ENCODE data around the gene NAA80. TPM values are rescaled to one million over a fixed set of nuclear protein-coding genes. Genes with fewer than 3 reads are reported as not detected.

Gene NAA80
- total and polyA plus RNA-seq, 2 of the 13 experiments (the other 11 are each of a cell fraction or from before 2014, with no cell fraction given), result 3.4 to 8.7 TPM

DNA sequence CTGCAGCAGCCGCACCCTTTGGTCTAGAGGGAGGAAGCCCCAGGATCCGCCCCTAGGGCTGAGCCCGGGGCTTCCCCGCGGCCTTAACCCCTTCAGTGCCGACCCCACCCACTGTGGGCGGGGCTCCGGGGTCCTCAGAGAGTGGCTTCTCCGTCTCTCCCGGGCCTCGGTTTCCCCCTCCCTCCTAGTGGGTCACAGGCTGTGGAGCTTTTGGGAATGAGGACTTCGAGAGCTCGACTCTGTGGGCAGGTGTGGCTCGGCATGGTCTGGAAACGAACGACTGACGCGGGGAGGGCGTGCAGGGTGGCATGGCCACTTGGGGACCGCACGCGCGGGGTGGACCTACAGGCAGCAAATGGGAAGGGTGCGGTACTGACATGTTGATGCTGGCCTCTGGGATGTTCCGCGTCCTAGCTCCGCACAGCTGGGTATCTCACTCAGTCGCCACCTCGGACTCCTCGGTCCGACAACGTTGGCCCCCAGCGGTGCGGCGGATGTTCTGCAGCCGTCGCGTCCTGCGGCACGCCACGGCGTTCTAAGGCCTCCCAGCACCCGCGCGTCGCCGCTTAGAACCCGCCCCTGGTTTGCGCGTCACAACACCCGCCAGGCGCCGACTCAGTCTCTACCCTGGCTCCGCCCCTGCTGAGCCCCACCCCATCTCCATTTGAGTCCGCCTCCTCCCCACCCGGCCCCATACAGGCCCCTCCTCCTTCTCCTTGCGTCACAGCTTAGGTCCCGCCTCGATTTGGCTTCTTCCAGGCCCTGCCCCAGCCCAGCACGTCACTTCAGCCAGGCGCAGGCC is at the start of gene NAA80, which contains the start of gene HYAL3 (continued):
- no peak for TF ChIP-seq ZNF280B (CRISPR knock-in tag; IDR thresholded peaks at IDR 0.05; ENCODE audit: borderline replicate concordance)
- TF ChIP-seq ZBTB21 (CRISPR knock-in tag; IDR thresholded peaks at IDR 0.05), result no peak
- peak; percentile 32; the same call in 1 of the 2 replicates for TF ChIP-seq KAT8 (CRISPR knock-in tag; IDR thresholded peaks at IDR 0.05)
- no peak; the same call in 1 of the 2 replicates for TF ChIP-seq ATF1 (CRISPR knock-in tag; IDR thresholded peaks at IDR 0.05)
- peak; percentile 14 for TF ChIP-seq ZNF441 (CRISPR knock-in tag; IDR thresholded peaks at IDR 0.05; ENCODE audit: borderline replicate concordance)
- TF ChIP-seq, protein P1, sequence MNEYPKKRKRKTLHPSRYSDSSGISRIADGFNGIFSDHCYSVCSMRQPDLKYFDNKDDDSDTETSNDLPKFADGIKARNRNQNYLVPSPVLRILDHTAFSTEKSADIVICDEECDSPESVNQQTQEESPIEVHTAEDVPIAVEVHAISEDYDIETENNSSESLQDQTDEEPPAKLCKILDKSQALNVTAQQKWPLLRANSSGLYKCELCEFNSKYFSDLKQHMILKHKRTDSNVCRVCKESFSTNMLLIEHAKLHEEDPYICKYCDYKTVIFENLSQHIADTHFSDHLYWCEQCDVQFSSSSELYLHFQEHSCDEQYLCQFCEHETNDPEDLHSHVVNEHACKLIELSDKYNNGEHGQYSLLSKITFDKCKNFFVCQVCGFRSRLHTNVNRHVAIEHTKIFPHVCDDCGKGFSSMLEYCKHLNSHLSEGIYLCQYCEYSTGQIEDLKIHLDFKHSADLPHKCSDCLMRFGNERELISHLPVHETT (CRISPR knock-in tag; conservative IDR thresholded peaks at IDR 0.05), result no peak; the same call in 1 of the 2 replicates
- TF ChIP-seq GRHL1 (CRISPR knock-in tag; conservative IDR thresholded peaks at IDR 0.05), result no peak
- TF ChIP-seq ZMAT5 (CRISPR knock-in tag; IDR thresholded peaks at IDR 0.05; ENCODE audit: borderline replicate concordance, low read depth), result no peak
- TF ChIP-seq ASH2L (IDR thresholded peaks at IDR 0.05; ENCODE audit: insufficient read length, low read depth, low read length), result peak; percentile 65
- TF ChIP-seq NFAT5 (CRISPR knock-in tag; IDR thresholded peaks at IDR 0.05), result no peak; the same call in 1 of the 2 replicates
- TF ChIP-seq POLR2A (IDR thresholded peaks at IDR 0.05; ENCODE audit: insufficient read depth in 1 of 2, low read depth in 2 of 2, low read length in 2 of 2), result peak in 1 of 2 experiments; percentile 79; a peak in 2 of 4 replicates
- 0 out of 2 replicates have a peak, but pooled peaks have one; percentile 62 for TF ChIP-seq ZNF557 (CRISPR knock-in tag; IDR thresholded peaks at IDR 0.05)
- no peak for TF ChIP-seq CHD2 (IDR thresholded peaks at IDR 0.05; ENCODE audit: low read depth, low read length)
- no peak for TF ChIP-seq ZNF775 (CRISPR knock-in tag; IDR thresholded peaks at IDR 0.05; ENCODE audit: borderline replicate concordance)
- 0 out of 2 replicates have a peak, but pooled peaks have one; percentile 63 for TF ChIP-seq ARHGAP35 (CRISPR knock-in tag; IDR thresholded peaks at IDR 0.05; ENCODE audit: borderline replicate concordance)
- TF ChIP-seq, protein P2, sequence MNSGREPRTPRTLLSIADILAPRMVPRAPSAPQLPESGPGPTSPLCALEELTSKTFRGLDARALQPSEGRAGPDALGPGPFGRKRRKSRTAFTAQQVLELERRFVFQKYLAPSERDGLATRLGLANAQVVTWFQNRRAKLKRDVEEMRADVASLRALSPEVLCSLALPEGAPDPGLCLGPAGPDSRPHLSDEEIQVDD (CRISPR knock-in tag; IDR thresholded peaks at IDR 0.05; ENCODE audit: borderline replicate concordance), result 0 out of 2 replicates have a peak, but pooled peaks have one; percentile 59
- TF ChIP-seq SRF (IDR thresholded peaks at IDR 0.05; ENCODE audit: low read depth, low read length), result no peak; the same call in 1 of the 2 replicates
